ENCODE results near the gene COL4A6.

DNA sequence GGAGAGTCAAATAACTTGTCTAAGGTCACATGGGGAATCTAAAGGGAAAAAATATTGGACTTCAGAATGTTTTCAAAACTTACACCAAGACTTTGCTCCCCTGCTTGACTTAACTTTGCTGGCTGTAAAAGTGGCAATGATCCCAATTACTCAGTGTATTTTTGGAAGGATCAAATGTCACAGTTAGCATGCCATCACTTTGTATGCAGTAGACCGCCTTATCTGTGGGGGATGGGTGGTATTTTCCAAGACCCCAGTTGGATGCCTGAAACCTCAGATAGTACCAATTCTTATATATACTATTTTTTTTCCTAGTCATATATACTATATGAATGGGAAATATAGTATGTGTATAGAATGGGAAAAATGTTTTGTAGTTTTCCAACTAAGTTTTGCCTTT, 53.4 kb downstream of the COL4A6 start:
- TF ChIP-seq EZH2phosphoT487 (IDR thresholded peaks at IDR 0.05; ENCODE audit: low read depth, severe bottlenecking, unreplicated experiment): no peak
- TF ChIP-seq, protein P1, sequence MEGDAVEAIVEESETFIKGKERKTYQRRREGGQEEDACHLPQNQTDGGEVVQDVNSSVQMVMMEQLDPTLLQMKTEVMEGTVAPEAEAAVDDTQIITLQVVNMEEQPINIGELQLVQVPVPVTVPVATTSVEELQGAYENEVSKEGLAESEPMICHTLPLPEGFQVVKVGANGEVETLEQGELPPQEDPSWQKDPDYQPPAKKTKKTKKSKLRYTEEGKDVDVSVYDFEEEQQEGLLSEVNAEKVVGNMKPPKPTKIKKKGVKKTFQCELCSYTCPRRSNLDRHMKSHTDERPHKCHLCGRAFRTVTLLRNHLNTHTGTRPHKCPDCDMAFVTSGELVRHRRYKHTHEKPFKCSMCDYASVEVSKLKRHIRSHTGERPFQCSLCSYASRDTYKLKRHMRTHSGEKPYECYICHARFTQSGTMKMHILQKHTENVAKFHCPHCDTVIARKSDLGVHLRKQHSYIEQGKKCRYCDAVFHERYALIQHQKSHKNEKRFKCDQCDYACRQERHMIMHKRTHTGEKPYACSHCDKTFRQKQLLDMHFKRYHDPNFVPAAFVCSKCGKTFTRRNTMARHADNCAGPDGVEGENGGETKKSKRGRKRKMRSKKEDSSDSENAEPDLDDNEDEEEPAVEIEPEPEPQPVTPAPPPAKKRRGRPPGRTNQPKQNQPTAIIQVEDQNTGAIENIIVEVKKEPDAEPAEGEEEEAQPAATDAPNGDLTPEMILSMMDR (IDR thresholded peaks at IDR 0.05; ENCODE audit: poor library complexity): no peak

Data from hepatocyte (in vitro differentiated cells).